Activated CD4-positive, alpha-beta T cell treated with anti-CD3 and anti-CD28 coated beads, Interleukin-2, amount 50 U/mL, for 1 hour (primary cell): ENCODE measurements around the gene SCAI.
"Not testable (repeated sequence)": the region's sequence is repeated elsewhere in the genome, so short reads cannot be mapped to it uniquely, and the experiment has no call there.

Experiments
- DNase-seq: peaks from one replicate; pipeline ENCODE4 v3.0.0-alpha.2; 2020

SCAI gene

DNA sequence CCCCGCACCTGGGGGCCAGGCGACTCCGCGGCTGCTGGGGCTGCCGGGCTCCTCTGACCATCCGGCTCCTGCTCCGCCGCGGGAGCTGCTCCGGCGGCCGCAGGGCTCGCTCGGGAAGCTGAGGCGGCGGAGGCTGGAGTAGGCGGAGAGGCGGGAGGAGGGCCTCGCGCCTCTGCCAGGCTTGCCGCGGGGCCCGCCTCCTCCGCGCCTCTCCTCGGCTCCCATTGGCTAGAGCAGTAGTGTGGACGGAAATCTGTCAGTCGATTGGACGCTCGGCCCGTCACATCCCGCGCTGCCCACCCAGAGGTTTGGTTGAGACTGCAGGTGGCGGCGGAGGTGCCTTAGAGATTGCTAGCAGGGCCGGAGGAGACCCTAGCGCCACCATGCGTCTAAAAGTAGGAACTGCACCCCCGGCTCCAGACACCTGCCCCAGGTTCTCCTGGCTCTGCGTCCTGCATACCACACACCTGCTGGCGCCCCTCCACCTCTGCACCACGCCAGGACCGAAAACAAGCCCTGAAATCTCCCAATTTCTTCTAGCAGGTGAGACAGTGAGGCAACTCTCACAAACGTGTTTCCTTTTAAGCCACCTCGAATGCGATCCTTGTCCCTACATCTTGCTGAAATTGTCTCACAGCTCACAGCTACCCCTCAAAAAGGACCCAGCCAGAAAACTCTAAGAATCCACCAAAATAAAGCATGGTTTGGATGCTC, at the start of gene SCAI:
SCAI (minus strand) TSS at position 152 of the 714 bp plus-strand sequence; CDS start at position 61, 91 bp downstream.
- peak; percentile 98 for DNase-seq

DNA sequence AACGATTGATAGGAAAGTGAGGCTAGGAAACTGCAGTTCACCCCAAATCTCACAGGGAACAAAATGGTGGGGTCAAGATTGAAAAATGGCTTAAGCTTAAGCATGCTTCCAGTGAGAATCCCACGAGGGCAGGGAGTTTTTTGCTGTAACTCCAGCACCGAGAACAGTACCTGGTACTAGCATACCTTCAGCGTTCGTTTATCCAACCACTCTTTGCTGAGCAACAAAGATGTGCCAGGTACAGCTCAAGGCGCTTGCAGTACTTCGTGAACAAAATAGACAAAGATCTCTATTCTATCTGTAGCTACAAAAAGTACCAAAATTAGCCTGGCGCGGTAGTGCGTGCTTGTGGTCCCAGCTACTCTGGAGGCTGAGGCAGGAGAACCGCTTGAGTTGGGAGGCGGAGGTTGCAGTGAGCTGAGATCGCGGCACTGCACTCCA, 47.1 kb upstream of the SCAI start:
- DNase-seq: no peak

DNA sequence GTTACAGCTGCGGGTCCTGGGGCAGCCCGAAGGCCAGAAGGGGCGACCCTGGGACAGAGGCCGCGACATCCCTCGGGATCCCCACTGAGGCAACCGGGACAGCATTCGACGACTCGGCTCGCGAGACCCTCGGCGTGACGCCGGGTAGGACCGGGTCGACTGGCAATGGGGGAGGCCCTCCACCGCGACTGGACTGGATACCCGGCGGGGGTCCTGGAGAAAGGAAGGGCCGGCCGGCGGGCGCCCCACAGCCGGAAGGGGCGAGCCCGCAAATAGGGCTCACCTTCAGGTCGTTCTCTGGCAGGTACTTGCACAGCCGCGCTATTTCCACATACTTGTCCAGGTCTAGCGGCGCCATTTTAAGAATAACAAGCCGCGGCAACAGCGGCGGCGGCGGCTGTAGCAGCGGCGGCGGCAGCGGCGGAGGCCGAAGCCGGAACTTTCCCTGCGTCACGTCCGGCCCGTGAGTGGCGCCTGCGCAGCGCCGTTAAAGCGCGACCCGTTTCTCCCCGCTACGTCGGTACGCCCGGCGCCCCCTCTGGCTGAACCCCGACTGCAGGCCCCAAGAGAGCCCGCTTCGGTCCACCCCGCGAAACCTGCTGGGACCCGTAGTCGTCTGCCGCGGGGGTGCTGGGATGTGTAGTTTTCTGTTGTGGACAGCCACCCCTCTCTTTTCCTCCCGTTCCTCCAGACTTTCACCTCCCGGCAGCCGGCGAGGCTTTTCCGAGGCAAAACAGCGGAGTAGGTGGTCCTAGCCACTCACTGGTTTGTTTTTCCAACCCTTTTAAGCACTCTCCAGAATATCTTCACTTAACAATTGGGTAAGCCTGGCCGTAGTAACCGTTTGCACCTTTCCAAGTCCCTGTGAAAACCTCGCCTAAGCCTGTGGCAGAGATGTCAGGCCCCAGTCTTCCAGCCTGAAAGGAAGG, 46.3 kb upstream of the SCAI start, which contains the start of gene PPP6C:
PPP6C (minus strand) TSS at position 443 of the 929 bp plus-strand sequence; CDS start at position 358, 85 bp downstream.
- peak; percentile 98 for DNase-seq

DNA sequence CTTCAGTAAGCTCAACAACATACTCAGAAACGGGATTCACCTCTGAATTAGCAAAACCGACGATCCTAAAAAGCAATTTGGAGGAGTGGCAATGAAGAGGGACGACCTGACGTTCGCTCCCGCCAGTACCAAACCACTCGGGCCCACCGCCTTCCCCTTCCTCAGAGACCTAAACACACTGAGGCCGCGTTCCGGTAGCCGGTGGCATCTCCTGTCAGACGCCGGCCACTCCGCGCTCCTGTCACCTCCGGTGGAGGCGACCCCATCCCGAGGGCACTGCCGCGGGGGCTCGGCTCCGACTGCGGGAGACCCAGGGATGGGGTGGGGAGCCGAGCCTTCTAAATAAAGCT, 45.7 kb upstream of the SCAI start:
- DNase-seq: no peak

DNA sequence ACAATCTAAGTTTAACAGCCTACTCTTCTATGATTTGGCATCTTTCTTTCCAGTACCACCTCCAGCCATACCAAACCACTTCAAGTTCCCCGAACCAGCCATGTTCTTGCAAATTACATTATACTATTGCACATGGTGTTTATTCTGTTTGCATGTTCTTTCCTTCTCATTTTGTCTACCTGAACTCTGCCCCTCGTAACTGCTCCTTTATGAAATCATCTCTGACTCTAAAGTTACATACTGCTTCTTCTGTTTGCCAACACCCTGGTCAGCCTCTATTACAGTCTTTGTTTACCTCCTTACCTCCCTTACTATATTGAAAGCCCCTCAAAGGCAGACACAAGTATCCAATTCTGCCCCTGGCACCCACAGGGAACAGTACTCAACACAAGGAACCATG, 40.2 kb upstream of the SCAI start:
- no peak for DNase-seq

DNA sequence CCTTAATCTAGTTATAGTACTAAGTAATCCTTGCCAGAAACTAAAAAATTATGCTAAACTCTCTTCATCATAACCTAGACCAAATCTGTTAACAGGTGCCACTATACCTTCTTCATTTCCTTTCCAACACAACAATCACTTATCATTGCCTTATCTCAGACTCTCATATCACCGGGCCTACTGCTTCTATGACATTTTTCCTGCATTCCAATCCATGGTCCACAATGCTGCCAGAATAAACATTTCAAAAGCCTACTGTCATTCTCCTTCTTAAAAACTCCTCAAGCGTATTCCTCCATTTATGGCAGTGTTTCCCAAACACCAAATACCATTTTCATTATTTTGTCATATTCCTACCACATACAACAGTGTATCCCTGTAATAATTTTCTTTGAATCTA, 39.7 kb upstream of the SCAI start:
- DNase-seq: no peak

DNA sequence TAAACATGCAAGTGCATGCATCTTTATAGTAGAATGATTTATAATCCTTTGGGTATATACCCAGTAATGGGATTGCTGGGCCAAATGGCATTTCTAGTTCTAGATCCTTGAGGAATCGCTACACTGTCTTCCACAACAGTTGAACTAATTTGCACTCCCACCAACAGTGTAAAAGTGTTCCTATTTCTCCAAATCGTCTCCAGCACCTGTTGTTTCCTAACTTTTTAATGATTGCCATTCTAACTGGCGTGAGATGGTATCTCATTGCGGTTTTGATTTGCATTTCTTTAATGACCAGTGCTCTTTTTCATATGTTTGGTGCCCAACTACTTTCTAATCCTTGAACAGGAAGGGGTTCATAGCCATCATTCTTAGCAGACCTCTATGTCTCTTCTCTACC, 38.4 kb upstream of the SCAI start:
- DNase-seq: not testable (repeated sequence)

DNA sequence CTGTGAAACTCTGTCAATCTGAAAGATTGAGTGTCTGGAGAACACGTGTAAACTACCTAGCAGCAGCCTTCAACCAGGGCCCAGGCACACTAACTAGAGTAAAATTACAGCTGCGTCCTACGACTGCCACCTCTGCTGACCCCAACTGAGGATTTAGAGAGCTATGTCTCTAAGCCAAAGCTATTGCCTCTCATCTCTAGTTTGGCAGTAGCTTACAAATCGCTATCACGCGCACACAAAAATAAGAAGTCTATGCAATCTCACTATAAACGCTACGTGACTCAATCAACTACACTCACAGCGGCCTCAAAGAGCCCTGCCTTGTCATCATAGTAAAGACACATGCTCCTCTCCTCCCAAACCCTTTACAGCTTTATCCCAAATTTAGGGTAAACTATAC, 37.5 kb upstream of the SCAI start:
- no peak for DNase-seq

DNA sequence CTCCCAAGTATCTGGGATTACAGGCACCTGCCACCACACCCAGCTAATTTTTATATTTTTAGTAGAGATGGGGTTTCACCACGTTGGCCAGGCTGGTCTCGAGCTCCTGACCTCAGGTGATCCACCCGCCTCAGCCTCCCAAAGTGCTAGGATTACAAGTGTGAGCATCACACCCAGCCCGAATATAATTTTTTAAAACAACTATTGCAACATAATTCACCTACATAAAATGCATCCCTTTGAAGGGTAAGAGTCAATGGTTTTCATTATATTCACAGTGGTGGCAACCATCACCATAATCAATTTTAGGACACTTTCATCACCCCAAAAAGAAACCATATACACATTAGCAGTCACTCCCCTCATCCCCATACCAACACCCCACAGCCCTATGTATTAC, 36.4 kb upstream of the SCAI start:
- not testable (repeated sequence) for DNase-seq

DNA sequence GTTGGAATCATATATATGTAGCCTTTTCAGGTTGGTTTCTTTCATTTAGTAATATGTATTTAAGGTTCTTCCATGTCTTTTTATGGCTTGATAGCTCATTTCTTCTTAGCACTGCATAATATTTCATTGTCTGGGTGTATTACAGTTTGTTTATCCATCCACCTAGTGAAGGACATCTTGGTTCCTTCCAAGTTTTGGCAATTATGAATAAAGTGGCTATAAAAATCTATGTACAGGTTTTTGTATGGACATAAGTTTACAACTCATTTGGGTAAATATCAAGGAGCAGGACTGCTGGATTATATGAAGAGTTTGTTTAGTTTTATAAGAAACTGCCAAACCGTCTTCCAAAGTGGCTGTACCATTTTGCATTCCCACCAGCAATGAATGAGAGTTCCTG, 34.6 kb upstream of the SCAI start:
- DNase-seq: no peak

DNA sequence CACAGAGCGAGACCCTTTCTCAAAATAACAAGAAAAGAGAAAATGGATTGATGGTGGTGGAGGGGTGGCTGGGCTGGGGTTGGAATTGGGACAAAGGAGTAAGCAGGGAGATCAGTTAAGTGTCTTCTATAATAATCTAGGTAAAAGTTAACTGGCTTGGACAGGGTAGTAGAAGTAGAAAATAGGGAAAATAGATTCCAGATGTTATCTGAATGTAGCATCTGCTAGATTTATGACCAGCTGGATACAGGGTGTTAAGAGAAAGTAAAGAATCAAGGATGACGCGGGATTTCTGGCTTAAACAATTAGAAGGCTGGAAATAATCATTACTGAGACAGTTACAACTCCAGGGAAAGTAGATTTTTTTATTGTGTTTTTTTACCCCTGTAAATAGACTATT, 33.3 kb upstream of the SCAI start:
- DNase-seq: no peak

DNA sequence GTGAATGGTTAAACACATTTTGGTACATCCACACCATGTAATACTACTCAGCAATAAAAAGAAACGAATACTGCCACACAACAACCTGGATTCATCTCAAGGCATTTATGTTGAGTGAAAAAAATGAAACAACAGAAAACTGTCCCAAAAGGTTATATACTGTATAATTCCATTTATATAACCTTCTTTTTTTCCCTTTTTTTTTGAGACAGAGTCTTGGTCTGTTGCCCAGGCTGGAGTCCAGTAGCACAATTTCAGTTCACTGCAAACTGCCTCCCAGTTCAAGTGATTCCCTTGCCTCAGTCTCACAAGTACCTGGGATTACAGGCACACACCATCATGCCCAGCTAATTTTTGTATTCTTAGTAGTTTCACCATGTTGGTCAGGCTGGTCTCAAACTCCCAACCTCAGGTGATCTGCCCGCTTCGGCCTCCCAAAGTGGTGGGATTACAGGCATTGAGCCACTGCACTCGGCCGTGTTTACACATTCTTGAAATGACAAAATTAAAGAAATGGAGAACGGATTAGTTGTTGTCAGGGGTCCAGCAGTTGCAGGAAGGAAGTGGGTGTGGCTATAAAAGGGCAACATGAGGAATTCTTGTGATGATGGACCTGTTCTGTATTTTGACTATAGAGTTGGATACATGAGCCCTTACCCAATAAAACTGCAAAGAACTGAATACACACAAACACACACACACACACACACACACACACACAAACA, 28.9 kb upstream of the SCAI start:
- no peak for DNase-seq

DNA sequence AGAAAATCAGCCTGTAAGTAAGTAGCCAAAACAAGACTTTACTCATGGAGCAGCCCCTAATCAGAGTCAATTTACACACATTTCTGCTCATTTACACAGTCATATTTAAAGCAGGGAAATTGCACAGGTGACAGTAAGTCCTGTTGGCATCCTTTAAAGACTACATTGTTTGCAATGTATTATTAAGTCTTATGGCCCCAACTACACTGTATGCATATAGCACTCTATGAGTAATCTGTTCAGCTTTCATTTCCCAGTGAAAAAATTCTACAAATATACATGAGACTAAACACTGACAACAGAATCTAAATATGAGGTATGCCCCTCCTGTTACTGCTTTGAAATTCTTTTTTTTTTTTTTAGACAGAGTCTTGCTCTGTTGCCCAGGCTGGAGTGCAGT, 26.6 kb upstream of the SCAI start:
- DNase-seq: no peak

DNA sequence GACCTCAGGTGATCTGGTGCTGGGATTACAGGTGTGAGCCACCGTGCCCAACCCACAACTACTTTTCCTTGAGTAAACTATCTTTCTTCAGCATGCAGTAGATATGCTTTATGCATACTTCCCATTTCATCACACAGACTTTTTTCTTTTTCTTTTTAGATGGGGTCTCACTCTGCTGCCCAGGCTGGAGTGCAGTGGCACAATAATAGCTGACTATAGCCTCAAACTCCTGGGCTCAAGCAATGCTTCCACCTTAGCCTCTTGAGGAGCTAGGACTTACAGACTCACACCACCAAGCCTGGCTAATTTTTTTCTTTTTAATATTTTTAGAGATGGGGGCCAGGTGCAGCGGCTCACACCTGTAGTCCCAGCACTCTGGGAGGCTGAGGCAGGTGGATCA, 23.4 kb upstream of the SCAI start:
- no peak for DNase-seq

DNA sequence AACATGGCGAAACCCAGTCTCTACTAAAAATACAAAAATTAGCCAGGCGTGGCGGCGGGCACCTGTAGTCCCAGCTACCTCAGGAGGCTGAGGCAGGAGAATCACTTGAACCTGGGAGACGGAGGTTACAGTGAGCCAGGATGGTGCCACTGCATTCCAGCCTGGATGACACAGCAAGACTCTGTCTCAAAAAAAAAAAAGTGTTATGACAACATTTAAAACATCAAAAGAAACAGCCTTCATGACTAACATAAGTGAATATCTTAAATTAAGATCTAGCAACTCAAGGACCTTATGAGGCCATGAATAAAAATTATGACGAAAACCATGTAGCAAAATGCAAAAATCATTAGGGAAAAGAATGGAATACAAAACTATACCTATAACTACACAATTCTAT, 19.6 kb upstream of the SCAI start:
- DNase-seq: not testable (repeated sequence)

DNA sequence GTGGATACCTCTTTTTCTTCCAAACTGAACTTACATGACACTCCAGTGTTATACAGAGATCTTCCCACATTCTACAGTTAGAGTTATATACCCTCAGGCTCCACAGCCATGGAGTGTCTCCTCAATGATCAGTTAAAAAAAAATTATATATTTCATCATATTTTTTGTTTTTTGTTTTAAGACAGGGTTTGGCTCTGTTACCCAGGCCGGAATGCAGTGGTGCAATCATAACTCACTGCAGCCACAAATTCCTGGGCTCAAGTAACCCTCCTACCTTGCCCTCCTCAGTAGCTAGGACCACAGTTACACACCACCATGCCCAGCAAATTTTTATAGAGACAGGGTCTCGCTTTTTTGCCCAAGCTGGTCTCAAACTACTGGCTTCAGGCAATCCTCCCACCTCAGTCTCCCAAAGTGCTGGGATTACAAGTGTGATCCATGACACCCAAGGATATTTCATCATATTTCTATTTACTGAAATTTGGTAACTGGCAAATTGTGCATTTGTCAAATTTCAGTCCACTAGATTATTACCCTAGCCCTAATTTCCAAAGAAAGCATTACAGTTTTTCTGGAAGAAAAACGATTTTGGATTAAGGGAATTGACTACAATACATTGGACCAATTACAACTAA, 18.1 kb upstream of the SCAI start:
- DNase-seq: no peak

DNA sequence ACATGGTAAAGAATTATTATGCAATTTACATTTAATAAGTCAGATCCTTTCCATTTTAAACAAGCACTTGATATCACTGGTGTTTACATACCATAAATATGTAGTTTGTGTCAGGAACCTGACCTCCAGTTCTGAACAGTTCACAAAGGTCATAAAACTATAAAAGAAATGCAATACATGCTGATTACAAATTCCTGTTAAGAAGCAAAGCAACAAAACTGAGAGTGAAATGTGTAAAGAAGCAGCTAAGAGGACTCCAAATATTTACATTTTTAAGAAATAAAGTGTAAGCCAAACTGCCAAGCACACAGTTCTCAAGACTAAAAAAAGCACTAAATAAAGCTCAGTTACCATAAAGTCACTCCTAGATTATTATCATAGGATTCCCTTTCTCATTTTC, 17.4 kb upstream of the SCAI start:
- no peak for DNase-seq

DNA sequence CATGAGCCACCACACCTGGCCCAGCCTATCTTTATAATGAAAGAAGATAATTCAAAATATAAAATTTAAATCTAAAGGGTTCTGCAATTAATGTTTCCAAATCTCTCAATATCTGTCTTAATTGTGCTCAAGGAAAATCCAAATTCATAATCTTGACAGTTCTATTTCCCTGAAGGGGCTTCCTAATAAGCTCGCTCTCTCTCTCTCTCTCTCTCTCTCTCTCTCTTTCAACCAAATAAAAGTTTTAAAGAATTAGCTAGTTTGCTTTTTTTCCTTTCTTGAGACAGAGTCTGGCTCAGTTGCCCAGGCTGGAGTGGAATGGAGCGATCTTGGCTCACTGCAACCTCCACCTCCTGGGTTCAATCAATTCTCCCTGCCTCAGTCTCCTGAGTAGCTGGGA, 13.2 kb upstream of the SCAI start:
- no peak for DNase-seq

DNA sequence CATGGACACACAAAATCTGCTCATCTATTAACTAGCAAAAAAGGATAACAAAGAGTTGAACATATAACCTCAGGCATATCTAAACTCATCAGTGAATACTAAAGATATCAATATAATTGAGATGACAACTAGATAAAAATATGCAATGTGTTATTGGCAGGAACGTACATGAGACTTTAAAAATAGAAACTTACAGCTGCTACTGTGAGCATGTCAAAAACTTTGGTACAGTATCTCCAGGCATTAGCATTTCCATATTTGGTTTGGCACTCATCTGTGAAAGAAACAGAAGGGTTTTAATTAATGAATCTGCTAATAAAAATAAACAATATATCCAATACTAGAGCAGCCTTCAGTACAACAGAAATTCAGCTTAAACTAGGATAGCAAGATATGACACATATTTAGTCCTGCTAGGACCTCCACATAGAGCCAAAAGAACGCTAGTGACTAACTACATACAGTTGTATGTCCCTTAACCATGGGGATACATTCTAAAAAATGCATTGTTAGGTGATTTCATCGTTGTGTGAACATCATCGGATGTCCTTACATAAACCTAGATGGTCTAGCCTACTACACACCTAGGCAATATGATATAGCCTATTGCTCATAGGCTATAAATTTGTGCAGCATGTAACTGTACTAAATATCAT, 10.5 kb upstream of the SCAI start:
- no peak for DNase-seq

DNA sequence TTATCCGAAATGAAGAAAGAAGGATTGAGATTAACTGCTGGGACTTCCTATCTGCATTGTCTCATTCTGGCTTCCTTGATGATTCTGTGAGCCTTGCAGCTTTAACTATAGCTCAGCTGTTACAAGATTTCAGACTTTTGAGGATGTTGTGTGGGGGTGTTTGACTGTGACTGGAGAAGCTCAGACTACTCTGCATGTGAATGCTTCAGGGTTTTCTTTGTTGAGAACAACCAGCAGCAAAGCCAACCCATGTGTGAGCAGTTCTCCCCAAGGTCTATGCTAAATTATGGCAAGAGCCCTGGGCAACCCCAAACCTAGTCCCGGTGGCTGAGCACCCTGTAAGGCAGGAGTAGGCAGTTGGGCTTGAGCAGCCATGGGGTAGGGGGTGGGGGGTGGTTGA, 8.4 kb upstream of the SCAI start:
- no peak for DNase-seq

DNA sequence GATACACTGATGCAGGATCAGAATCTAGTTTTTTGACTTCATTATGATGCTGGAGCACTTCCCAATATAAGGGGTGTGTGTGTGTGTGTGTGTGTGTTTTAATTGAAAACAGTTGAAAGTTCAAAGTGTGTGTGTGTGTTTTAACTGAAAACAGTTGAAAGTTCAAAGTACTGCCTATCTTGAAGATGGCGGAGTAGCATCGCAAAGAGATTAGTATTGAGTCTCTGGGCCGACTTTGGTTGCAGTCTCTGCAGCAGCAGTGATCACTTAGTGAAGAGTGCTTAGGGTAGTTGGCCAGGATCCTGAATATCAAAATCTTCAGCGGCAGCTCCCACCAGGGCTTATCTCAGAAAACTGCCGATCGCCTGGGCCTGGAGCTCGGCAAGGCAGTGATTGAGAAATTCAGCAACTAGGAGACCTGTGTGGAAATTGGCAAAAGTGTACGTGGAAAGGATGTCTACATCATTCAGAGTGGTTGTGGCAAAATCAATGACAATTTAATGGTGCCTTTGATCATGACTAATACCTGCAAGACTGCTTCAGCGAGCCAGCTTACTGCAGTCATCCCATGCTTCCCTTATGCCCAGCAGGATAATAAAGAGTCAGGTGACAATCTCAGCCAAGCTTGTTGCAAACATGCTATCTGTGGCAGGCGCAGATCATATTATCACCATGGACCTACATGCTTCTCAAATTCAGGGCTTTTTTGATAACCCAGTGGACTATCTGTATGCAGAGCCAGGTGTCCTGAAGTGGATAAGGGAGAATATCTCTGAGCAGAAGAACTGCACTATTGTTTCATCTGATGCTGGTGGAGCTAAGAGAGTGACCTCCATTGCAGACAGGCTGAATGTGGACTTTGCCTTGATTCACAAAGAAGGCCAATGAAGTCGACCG, 7.3 kb upstream of the SCAI start:
- DNase-seq: no peak
